Tibial artery (tissue), 4 donors: ENCODE results near the gene POLR1G.
A peak's percentile ranks its signal among the peaks of the same experiment; 100 is the strongest.

Source experiments
- DNase-seq, 2 donors: peaks; one replicate each; pipeline ENCODE4 v3.0.0-alpha.2; 2019
- H3K27ac ChIP-seq, 2 donors: fragments of 200-600 bp; sonication (generic) in 1 of 2; 1 replicate in 1 of 2; 2 replicates in 1 of 2; pipeline ENCODE4 v1.5.1; 2018 to 2019; ENCODE audit warnings: mild to moderate bottlenecking in 1 of 2
- H3K27me3 ChIP-seq, 2 donors: fragments of 200-600 bp; sonication (generic) in 1 of 2; one replicate each; pipeline versions ENCODE4 v1.5.1 to v1.6.0; 2016 to 2019
- H3K36me3 ChIP-seq, 3 donors: fragments of 200-600 bp; sonication (generic) in 2 of 3; one replicate each; pipeline ENCODE4 v1.5.1; 2016 to 2019; ENCODE audit warnings: mild to moderate bottlenecking in 2 of 3
- H3K4me1 ChIP-seq, 4 donors: fragments of 200-600 bp; sonication (generic) in 2 of 4; 1 replicate in 3 of 4; 2 replicates in 1 of 4; pipeline ENCODE4 v1.5.1; 2016 to 2019
- H3K4me3 ChIP-seq, 2 donors: fragments of 200-600 bp; sonication (generic) in 1 of 2; 1 replicate in 1 of 2; 2 replicates in 1 of 2; pipeline ENCODE4 v1.5.1; 2018 to 2019; ENCODE audit warnings: mild to moderate bottlenecking in 2 of 2
- H3K9me3 ChIP-seq, 3 donors: fragments of 200-600 bp; sonication (generic) in 1 of 3; one replicate each; pipeline ENCODE4 v1.5.1; 2016 to 2019
- intact Hi-C: fragments of 100-400 bp; cut with DNase I; formaldehyde crosslinking; loops from one replicate; pipeline ENCODE4 v1.15.0; 2023; ENCODE audit warnings: low total_unique reads
- TF ChIP-seq, protein P1 (sequence below), 2 experiments: fragments of 200-600 bp in 1 of 2; fragments of 450-650 bp in 1 of 2; IDR thresholded peaks; one replicate each; pipeline ENCODE4 v1.5.1; 2017 to 2019; ENCODE audit warnings: antibody characterized with exemption in 2 of 2, mild to moderate bottlenecking in 1 of 2, moderate library complexity in 1 of 2

POLR1G gene

DNA sequence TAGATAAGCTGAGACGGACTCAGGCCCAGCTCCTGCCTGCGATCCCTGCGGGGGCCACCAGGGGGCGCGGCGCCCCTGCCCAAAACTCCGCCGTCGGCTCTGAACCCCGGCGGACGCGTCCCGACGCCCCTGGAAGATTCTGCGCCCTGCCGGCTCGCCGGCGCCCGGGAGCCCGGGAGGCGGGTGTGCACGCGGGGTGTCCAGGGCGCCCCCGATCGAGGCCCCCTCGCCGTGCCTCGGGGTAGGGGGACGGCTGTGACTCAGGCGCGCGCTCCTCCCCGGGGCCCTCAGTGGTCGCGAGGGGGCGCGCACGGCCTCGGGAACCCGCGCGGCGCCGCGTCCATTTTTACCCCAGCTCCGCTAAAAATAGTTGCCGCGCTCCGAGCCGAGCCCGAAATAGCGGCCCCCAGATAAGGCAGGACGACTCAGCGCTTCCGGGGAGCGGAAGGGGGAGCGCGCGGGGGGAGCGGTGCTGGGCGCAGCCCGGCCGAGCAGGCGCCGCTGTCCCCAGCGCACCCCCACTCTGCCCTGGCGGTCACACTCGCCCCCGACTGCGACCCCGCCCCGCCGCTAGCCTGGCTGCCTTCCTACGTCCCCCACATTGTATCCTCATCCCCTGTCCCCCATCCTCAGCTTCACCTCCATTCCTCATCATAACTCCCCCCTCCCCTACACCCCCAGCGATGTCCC is 33.3 kb downstream of the POLR1G start:
- peak; percentile 87 to 95 for DNase-seq
- H3K27ac ChIP-seq = peak overlapping the region; percentile 92
- peaks cover 5 to 32% (median 24%) of the 10 kb centered on the region in 4 donors for H3K4me1 ChIP-seq
- peak overlapping the region; percentile 60 to 80 for H3K4me3 ChIP-seq
- H3K27me3 ChIP-seq = no peaks in the 10 kb centered on the region
- no peaks in the 10 kb centered on the region for H3K9me3 ChIP-seq
- intact Hi-C loops = loop anchor here (2.0 kb wide), 1 partner anchor 39 kb away; no protein-coding TSS in a partner anchor
- H3K36me3 ChIP-seq = no peaks in the 10 kb centered on the region
- TF ChIP-seq, protein P1, sequence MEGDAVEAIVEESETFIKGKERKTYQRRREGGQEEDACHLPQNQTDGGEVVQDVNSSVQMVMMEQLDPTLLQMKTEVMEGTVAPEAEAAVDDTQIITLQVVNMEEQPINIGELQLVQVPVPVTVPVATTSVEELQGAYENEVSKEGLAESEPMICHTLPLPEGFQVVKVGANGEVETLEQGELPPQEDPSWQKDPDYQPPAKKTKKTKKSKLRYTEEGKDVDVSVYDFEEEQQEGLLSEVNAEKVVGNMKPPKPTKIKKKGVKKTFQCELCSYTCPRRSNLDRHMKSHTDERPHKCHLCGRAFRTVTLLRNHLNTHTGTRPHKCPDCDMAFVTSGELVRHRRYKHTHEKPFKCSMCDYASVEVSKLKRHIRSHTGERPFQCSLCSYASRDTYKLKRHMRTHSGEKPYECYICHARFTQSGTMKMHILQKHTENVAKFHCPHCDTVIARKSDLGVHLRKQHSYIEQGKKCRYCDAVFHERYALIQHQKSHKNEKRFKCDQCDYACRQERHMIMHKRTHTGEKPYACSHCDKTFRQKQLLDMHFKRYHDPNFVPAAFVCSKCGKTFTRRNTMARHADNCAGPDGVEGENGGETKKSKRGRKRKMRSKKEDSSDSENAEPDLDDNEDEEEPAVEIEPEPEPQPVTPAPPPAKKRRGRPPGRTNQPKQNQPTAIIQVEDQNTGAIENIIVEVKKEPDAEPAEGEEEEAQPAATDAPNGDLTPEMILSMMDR (IDR thresholded peaks at IDR 0.05) = peak; percentile 99

- Histone ChIP-seq H3K4me3 (peak overlapping the region; percentile 60 to 80), H3K27ac (peak overlapping the region; percentile 92), H3K4me1 (peaks cover 5 to 34% (median 26%) of the 10 kb centered on the region in 4 donors), H3K27me3 (no peaks in the 10 kb centered on the region), H3K9me3 (no peaks in the 10 kb centered on the region), H3K36me3 (no peaks in the 10 kb centered on the region)
- TF ChIP-seq, protein P1 (IDR thresholded peaks at IDR 0.05) = no peak
- intact Hi-C loops = no loop called here
- DNase-seq = no peak
Measured at GRCh38 chr19:45440259-45440638, 33.8 kb downstream of the POLR1G start.

- no peaks in the 10 kb centered on the region for H3K36me3 ChIP-seq
- no peaks in the 10 kb centered on the region for H3K9me3 ChIP-seq
- TF ChIP-seq, protein P1 (IDR thresholded peaks at IDR 0.05) = no peak
- peaks cover 5 to 34% (median 26%) of the 10 kb centered on the region in 4 donors for H3K4me1 ChIP-seq
- H3K27ac ChIP-seq = peak overlapping the region; percentile 92 to 95
- intact Hi-C loops = no loop called here
- no peak for DNase-seq
- no peaks in the 10 kb centered on the region for H3K27me3 ChIP-seq
- H3K4me3 ChIP-seq = no peak overlapping the region
Measured at GRCh38 chr19:45440873-45441654, 34.6 kb downstream of the POLR1G start.

- intact Hi-C loops = no loop called here
- peaks cover 5 to 34% (median 26%) of the 10 kb centered on the region in 4 donors for H3K4me1 ChIP-seq
- H3K27ac ChIP-seq = peak overlapping the region; percentile 95 to 96
- H3K27me3 ChIP-seq = no peaks in the 10 kb centered on the region
- H3K36me3 ChIP-seq = no peaks in the 10 kb centered on the region
- no peak for DNase-seq
- no peak overlapping the region for H3K4me3 ChIP-seq
- TF ChIP-seq, protein P1 (IDR thresholded peaks at IDR 0.05) = no peak
- no peaks in the 10 kb centered on the region for H3K9me3 ChIP-seq
Measured at GRCh38 chr19:45442408-45442777, 35.9 kb downstream of the POLR1G start.

DNA sequence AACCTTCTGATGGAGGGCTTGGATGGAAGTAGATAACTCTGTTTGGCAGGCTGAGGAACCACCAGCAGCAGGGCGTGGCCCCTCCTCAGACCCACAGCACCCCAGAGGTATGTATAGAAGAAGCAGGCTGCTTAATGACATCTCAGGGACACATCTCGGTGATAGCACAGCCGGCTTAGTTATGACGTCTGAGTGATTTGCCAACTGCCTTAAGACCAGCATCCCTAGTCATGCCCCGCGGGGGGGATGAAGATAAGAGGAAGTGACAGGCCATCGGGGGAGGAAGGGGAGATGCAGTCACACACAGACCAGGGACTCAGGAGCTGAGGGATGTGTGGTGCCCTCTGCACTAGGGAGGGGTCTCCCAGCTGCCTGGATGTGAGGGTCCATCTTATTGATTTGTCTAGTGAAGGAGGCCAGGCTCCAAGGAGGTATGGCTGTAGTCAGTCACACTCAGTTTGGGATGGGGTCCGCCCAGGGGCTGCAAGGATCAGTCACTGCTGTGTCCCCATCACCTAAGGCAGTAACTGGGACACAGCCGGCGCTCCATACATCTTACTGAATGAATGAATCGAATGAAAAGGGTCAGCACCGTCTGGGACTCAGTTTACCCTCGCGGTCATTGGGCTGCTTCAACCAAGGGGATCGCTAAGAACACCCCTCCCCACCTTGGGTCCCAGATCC is 36.5 kb downstream of the POLR1G start:
- Histone ChIP-seq H3K36me3 (no peaks in the 10 kb centered on the region), H3K4me1 (peaks cover 5 to 34% (median 26%) of the 10 kb centered on the region in 4 donors), H3K4me3 (peak overlapping the region; percentile 46 to 56), H3K27me3 (no peaks in the 10 kb centered on the region), H3K27ac (peak overlapping the region; percentile 95 to 96), H3K9me3 (no peaks in the 10 kb centered on the region)
- peak; percentile 79 to 80 for DNase-seq
- intact Hi-C loops = no loop called here
- TF ChIP-seq, protein P1 (IDR thresholded peaks at IDR 0.05) = no peak
